Kidney epithelial cell (primary cell): ENCODE data around the gene FOXJ1. TPM values are rescaled to one million over a fixed set of nuclear protein-coding genes. Genes with fewer than 3 reads are reported as not detected.

Experiments used
- DNase-seq: peaks from one replicate; pipeline ENCODE4 v3.0.0-alpha.2; 2010; ENCODE audit warnings: low read depth
- H3K27me3 ChIP-seq: 2 replicates; pipeline ENCODE4 v1.6.0; 2011; ENCODE audit warnings: low read length; ENCODE audit not compliant: control insufficient read depth, insufficient read depth
- H3K36me3 ChIP-seq: 2 replicates; pipeline ENCODE4 v1.5.1; 2011; ENCODE audit warnings: low read length; ENCODE audit not compliant: control insufficient read depth, insufficient read depth
- H3K4me3 ChIP-seq: 2 replicates; pipeline ENCODE4 v1.5.1; 2011; ENCODE audit warnings: low read depth, mild to moderate bottlenecking, control low read depth, low read length
- CTCF ChIP-seq: IDR thresholded peaks from 2 replicates; pipeline ENCODE4 v1.5.1; 2011; ENCODE audit warnings: mild to moderate bottlenecking, moderate library complexity, low read length, control low read depth, inconsistent platforms; ENCODE audit not compliant: insufficient read depth, poor library complexity, severe bottlenecking
- total RNA-seq: library from RNA; depleted of rRNA; stranded (reverse); fragments of >200 nt; gene quantifications from 2 replicates; pipeline ENCODE4 v1.2.3, GENCODE V29; 2015

FOXJ1 gene
- total RNA-seq, 1 donor from 2014 or later, result 3.0 TPM

DNA sequence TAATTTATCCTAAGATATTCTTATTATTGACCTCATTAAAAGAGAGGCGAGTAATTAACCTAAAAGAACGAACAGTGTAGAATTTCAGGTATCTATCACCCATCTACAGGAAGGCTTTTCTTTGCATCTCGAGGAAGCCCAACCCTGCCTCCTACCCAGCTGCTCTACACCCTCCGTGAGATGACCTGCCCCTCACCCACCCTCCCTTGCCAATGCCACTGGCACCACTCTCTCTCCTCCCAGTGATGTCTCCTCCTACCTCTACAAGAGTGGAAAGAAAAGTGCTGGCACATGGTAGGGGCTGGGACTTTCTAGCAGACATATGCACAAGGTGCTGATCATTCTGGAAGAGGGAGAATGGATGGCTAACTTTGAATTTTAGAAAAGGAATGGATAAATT lies 22.9 kb upstream of the FOXJ1 start:
- H3K36me3 ChIP-seq, result no peaks in the 10 kb centered on the region
- TF ChIP-seq CTCF, result no peak
- no peak for DNase-seq
- no peaks in the 10 kb centered on the region for H3K27me3 ChIP-seq
- H3K4me3 ChIP-seq, result no peak overlapping the region

DNA sequence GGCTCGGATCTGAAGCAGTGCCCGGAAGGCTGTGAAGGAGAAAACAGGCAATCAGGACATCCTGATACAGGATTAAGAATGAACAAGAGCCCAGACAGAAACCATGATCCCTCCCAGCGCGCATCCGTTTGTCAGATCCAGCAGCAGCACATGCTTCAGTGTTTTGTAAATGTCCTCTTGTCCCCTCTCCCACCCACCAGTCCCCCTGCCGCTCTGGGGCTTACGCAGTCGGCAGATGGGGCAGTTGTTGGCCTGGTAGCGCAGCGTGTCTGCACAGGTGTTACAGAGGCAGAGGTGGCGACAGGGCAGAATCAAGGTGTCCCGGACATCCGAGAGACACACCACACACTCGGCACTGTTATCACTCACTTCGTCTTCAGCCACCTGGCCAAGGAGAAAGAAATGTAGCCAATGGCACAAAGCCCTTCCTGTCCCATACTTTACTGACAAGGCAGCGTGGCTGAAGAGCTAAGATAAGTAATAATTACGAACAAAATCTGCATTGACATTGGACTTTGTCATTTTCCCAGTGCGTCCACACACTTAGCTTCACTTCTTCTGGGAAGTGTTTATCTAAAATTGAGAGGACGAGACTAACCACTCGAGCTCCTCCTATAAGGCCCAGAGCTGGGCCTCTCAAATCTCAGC lies 20.7 kb upstream of the FOXJ1 start:
- no peaks in the 10 kb centered on the region for H3K36me3 ChIP-seq
- H3K4me3 ChIP-seq, result no peak overlapping the region
- TF ChIP-seq CTCF, result no peak
- no peaks in the 10 kb centered on the region for H3K27me3 ChIP-seq
- DNase-seq, result no peak

GRCh38 chr17:76160896-76161528 lies 20.0 kb upstream of the FOXJ1 start:
- Histone ChIP-seq H3K4me3 (no peak overlapping the region), H3K36me3 (no peaks in the 10 kb centered on the region), H3K27me3 (no peaks in the 10 kb centered on the region)
- TF ChIP-seq CTCF, result no peak
- DNase-seq, result no peak

DNA sequence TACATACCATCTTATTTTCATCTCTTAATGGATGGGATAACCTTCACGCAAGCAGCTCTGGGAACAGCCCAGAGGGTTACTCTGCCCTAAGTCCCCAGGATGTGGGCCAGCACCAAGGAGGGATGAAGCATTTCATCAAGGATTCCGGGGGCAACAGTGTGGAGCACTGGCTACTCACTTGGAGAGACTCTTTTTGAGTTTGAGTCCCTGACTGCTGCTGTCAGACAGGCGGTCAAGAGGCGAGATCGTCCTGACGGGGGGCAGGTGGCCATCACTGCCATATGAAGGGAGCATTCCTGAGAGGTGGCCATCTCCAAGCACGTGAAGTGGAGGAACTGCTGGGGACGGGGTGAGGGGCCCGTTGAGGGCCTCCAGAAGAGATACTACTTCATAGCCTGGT lies 18.1 kb upstream of the FOXJ1 start:
- H3K27me3 ChIP-seq, result no peaks in the 10 kb centered on the region
- no peaks in the 10 kb centered on the region for H3K36me3 ChIP-seq
- DNase-seq, result no peak
- no peak overlapping the region for H3K4me3 ChIP-seq
- TF ChIP-seq CTCF, result no peak

DNA sequence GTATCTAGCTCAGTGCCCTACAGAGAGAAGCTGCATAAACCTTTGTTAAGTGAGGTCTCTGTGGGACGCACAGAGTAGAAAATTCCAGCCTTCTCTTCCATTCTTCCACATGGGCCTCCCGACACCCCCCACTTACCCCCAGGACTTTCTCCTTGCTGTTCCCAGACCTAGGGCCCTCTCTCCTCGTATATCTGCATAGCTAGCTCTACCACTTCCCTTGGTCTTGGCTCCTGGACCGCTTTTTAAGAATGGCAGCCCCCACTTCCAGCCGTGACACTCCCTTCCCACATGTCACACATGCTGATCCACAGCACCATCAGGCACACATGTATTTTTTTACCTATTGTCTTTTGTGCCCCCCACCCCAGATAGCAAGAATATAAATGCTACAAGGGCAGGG lies 16.7 kb upstream of the FOXJ1 start:
- no peak for TF ChIP-seq CTCF
- no peaks in the 10 kb centered on the region for H3K27me3 ChIP-seq
- no peak for DNase-seq
- H3K4me3 ChIP-seq, result no peak overlapping the region
- no peaks in the 10 kb centered on the region for H3K36me3 ChIP-seq

DNA sequence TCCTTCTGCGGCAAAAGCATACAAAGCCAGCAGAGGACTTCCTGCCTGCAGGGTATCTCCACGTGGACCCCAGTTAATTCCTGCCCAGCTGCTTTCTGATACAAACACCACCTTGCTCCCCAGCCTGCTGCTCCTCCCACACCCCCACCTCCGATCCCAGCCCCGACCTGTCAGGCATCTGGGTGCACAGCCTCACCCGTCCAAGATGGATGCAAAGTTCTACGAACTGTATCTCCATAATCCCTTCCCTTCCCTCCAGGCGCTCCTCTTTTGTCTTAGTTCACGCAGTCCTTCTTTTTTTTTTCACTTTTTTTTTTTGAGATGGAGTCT lies 15.6 kb upstream of the FOXJ1 start:
- no peaks in the 10 kb centered on the region for H3K27me3 ChIP-seq
- no peak overlapping the region for H3K4me3 ChIP-seq
- H3K36me3 ChIP-seq, result no peaks in the 10 kb centered on the region
- TF ChIP-seq CTCF, result no peak
- DNase-seq, result no peak
